Glomerular visceral epithelial cell (primary cell): ENCODE results near the gene GSTP1.
"Not testable (repeated sequence)": the region's sequence is repeated elsewhere in the genome, so short reads cannot be mapped to it uniquely, and the experiment has no call there.

Experiments used
- DNase-seq: peaks from one replicate; pipeline ENCODE4 v3.0.0-alpha.2; 2016; ENCODE audit errors: extremely low spot score

The GSTP1 gene

DNA sequence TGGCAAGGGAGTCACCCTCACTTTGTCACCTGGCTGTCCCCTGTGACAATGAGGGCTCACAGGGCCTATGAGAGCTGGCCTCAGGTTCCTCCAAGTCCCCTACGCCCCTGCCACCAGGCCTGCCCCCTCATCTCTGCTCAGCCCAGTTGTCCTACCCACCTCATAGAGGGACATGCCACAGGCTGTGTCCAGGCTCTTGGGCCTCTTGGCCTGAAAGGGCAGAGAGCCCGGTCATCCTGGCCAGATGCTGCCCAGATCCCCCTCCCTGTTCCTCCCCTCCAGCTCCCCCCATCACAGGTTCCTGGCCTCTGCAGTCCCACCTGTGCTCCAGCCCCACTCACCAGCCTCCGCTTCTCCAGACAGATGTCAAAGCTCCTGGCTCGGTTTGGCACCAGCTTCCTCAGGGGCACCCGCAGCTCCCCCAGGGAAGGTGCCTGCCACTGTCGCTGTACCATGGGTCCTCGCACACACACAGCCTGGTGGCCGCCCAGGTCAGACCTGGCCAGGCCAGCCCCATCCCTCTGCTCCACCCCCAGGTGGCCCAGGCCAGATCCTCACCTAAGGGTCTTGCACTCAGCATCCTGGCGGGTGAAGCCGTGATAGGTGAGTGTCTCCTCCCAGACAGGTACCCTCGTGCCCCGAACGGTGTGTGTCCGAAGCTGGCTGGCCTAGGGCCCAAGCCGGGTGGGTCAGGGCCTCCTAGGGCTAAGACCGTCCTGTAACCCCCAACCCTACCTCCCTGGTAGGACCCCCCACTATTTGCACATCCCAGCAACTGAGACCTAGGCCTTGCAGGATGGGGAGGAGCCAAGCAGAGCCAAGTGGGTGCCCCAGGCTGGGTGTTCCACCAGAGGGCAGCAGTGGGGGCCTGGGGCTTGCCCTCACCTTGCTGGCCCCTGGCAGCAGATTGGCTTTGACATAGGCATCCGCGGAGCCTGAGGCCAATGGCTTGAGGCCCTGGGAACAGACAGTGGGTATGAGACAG is 31.4 kb downstream of the GSTP1 start:
- peak; percentile 45 for DNase-seq

DNA sequence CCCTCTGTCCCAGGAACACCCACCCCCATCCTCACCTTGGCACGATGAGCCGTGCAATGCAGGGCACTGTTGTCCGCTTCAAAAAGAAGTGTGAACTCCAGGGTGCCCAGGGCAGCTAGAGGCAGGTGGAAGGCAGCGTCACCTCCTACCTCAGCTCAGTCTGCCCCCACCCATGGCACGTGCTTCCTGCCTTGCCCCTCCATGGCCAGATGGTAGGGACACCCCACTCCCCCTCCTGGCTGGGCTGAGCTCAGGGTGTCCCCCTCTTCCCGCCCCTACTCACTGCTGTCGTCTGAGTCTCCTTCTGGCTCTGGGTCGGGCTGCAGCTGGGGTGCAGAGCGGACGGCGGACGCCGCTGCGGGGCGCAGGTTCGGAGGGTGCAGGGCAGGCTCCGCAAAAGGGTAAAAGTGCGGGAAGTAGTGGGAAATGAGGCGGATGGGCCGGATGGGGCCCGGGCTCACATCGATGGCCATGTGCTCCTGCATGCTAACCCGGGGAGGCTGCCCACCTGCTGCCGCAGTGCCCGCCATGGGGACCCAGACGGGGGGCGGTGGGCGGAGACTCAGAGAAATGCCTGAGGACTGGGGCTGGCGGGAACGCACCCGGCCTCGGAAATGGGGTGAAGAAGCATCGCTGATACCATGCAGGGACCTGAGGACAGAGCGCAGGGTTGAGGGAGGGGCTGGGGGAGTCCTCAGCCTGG is 32.3 kb downstream of the GSTP1 start:
- DNase-seq, result no peak

DNA sequence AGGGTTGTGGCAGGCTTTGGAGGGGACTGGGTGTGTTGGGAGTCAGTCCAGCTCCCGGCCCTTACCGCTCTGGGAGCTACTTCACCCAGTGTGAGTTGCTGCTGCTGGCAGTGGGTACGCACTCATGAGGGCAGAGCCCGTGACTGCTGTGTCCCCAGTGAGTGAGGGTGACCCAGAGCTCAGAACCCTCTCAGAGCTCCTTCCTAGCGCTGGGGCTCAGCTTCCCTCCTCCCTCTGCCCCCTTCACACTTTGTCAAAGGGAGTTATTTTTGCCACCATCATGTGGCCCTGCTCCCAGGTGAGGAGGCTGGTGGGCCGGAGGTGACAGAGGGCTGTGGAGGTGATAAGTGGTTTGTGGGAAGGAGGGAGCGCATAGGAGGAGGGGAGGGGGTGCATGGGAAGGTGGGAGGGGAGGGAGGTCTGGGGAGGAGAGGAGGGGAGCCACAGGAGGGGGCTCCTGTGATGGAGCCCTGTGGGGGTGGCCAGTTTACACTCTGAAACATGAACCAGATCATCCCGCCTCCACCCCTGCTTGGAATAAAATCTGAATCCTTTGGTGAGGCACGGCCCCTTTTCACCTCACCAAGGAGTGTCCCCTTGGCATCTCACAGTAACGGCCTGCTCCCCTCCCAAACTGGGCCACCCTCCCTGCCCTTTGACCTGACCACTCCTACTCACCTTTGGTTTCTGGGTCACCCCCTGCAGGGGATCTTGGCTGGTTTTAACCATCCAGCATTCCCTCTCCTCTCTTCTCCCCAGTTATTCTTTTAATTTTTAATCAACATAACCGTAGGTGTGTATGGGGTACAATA is 33.0 kb downstream of the GSTP1 start:
- no peak for DNase-seq

DNA sequence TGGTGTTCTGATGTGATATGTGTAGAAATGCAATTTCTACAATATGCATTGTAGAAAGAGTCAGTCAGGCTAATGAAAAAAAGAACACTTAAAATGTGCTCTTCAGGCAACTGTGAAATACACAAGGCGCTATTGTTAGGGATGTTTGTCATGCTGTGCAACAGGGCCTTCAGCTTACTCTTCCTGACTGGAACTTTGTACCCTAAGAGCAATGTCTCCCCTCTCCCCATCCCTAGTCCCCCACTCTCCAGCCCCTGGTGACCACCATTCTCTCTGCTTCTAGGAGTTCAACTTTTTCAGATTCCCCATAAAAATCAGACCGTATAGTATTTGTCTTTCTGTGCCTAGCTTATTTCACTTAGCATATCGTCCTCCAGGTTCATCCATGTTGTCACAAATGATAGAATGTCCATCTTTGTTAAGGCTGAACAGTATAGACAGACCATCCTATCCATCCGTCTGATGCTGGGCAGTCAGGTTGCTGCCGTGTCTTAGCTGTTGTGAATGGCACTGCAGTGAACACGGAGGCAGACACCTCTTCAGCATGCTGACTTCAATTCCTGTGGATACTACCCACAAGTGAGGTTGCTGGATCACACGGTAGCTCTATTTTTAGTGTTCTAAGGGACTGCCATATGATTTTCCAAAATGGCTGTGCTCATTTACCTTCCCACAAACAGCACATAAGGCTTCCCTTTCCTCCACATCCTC is 33.8 kb downstream of the GSTP1 start:
- DNase-seq, result no peak

DNA sequence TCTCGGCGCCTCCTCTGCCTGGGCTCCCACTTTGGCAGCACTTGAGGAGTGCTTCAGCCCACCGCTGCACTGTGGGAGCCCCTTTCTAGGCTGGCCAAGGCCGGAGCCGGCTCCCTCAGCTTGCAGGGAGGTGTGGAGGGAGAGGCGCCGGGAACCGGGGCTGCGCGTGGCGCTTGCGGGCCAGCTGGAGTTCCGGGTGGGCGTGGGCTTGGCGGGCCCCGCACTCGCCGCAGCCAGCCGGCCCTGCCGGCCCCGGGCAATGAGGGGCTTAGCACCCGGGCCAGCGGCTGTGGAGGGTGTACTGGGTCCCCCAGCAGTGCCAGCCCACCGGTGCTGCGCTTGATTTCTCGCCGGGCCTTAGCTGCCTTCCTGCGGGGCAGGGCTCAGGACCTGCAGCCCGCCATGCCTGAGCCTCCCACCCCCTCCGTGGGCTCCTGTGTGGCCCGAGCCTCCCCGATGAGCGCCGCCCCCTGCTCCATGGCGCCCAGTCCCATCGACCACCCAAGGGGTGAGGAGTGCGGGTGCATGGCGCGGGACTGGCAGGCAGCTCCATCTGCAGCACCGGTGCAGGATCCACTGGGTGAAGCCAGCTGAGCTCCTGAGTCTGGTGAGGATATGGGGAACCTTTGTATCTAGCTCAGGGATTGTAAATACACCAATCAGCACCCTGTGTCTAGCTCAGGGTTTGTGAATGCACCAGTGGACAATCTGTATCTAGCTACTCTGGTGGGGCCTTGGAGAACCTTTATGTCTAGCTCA is 35.5 kb downstream of the GSTP1 start:
- not testable (repeated sequence) for DNase-seq

DNA sequence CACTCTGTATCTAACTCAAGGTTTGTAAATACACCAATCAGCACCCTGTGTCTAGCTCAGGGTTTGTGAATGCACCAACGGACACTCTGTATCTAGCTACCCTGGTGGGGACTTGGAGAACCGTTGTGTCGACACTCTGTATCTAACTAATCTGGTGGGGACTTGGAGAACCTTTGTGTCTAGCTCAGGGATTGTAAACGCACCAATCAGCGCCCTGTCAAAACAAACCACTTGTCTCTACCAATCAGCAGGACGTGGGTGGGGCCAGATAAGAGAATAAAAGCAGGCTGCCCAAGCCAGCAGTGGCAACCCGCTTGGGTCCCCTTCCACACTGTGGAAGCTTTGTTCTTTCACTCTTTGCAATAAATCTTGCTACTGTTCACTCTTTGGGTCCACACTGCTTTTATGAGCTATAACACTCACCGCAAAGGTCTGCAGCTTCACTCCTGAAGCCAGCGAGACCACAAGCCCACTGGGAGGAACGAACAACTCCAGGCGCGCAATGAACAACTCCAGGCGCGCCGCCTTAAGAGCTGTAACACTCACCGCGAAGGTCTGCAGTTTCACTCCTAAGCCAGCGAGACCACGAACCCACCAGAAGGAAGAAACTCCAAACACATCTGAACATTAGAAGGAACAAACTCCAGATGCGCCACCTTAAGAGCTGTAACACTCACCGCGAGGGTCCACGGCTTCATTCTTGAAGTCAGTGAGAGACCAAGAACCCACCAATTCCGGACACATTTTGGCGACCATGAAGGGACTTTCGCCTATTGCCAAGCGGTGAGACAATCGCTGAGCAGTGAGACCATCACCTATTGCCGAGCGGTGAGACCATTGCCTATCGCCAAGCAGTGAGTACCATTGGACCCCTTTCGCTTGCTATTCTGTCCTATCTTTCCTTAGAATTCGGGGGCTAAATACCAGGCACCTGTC is 36.3 kb downstream of the GSTP1 start:
- not testable (repeated sequence) for DNase-seq

DNA sequence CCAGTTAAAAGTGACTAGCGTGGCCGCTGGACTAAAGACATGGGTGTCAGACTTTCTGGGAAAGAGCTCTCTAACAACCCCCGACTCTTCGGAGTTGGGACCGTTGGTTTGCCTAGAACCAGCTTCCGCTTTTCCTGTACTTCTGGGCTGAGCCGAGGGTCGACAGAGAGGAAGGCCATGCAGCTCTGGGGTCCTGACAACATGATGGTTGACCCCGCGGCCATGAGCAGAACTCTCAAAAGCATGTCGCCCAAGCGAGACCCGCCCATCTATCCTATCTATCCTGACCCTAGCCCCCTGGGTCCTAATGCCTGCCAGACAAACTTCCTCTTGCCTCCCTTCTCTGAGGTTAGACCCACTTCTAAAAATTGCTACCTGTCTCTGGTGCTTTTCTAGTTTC is 37.0 kb downstream of the GSTP1 start:
- not testable (repeated sequence) for DNase-seq

DNA sequence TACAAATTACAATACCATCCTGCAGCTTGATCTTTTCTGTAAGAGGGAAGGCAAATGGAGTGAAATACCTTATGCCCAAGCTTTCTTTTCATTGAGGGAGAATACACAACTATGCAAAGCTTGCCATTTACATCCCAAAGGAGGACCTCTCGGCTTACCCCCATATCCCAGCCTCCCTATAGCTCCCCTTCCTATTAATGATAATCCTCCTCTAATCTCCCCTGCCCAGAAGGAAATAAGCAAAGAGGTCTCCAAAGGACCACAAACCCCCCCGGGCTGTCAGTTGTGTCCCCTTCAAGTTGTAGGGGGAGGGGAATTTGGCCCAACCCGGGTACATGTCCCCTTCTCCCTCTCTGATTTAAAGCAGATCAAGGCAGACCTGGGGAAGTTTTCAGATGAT is 38.3 kb downstream of the GSTP1 start:
- DNase-seq, result not testable (repeated sequence)

DNA sequence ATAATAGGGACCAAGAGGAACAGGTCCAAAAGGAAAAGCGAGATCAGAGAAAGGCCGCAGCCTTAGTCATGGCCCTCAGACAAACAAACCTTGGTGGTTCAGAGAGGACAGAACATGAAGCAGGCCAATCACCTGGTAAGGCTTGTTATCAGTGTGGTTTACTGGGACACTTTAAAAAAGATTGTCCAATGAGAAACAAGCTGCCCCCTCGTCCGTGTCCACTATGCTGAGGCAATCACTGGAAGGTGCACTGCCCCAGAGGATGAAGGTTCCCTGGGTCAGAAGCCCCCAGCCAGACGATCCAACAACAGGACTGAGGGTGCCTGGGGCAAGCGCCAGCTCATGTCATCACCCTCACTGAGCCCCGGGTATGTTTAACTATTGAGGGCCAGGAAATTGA is 39.3 kb downstream of the GSTP1 start:
- DNase-seq, result not testable (repeated sequence)

DNA sequence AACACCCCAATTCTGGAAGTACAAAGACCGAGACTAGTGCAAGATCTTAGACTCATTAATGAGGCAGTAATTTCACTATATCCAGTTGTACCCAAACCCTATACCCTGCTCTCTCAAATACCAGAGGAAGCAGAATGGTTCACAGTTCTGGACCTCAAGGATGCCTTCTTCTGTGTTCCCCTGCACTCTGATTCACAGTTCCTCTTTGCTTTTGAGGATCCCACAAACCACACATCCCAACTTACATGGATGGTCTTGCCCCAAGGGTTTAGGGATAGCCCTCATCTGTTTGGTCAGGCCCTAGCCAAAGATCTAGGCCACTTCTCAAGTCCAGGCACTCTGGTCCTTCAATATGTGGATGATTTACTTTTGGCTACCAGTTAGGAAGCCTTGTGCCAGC is 40.2 kb downstream of the GSTP1 start:
- not testable (repeated sequence) for DNase-seq

DNA sequence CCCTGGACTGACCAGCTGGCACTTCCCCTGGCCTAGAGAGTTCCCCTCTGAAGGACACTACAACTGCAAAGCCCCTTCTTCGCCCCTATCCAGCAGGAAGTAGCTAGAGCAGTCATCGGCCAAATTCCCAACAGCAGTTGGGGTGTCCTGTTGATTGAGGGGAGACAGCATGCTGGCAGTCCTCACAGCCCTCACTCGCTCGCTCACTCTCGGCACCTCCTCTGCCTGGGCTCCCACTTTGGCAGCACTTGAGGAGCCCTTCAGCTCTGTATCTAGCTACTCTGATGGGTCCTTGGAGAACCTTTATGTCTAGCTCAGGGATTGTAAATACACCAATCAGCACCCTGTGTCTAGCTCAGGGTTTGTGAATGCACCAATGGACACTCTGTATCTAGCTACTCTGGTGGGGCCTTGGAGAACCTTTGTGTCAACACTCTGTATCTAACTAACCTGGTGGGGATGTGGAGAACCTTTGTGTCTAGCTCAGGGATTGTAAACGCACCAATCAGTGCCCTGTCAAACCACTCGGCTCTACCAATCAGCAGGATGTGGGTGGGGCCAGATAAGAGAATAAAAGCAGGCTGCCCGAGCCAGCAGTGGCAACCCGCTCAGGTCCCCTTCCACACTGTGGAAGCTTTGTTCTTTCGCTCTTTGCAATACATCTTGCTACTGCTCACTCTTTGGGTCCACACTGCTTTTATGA is 42.7 kb downstream of the GSTP1 start:
- not testable (repeated sequence) for DNase-seq

DNA sequence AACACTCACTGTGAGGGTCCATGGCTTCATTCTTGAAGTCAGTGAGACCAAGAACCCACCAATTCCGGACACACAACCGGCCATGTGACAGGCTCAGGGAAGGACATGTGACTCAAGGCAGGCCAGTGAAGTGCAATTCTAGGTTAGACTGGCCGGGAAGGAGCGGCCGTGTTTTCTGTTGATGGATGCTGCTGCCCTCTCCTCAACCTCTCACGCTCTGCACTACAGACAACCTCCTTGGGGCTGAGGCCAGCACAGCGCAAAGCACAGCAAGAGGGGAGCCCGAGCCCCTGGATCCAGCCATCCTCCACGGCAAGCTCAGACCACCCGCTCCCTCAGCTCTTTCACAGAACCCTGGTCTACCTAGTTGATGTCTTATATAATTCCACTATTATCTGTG is 43.4 kb downstream of the GSTP1 start:
- DNase-seq, result no peak

DNA sequence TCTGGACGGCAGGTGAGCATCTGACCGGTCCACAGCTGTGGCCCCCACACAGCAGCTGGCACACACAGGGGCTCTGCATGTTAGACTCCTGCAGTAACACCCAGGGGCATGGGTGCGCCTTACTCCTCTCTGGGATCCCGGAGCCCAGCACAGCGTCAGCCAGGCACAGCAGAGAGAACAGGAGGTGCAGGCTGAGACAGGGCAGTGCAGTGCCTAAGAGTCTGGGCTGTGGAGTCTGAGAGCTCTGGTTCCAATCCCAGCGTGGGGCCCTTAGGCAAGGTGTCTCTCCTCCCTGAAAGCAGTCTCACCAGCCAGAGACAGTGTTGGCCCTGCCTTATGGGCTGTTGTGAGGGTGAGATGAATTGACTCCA is 43.8 kb downstream of the GSTP1 start:
- DNase-seq, result no peak

DNA sequence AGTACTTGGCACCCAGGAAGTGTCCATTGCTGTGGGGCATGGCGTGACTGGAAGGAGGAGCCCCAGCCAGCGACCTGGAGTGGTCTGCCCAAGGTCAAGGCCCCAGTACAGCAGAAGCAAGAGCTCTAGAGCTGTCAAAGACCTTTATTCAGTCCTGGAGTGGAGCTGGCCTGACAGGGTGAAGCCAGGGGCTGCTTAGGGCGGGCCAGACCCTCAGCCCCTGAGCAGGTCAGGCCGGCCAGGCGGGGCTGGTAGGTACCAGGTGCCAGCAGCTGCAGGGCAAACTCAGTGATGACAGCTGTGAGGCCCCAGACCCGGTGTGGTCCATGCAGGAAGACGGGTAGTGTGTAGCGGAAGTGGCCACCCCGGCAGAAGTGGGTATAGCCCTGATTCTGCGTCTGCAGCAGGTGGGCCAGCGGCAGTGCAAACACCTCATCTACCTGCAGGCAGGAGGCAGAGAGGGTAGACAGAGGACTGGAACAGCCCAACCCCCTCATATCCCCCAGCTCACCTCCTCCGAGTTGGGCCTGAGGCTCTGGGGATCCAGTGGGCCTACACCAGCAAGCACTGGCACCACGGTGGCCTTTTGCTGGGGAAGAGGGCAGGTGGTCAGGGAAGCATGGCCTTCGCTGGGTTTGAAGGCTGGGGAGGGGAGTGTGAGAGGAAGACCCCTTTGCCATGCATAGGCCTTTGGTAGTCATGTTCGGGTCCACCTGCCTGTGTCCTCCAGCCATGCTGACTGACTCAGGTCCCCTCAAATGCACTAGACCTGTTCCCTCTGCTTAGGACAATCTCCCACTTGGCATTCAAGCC is 44.4 kb downstream of the GSTP1 start:
- no peak for DNase-seq

DNA sequence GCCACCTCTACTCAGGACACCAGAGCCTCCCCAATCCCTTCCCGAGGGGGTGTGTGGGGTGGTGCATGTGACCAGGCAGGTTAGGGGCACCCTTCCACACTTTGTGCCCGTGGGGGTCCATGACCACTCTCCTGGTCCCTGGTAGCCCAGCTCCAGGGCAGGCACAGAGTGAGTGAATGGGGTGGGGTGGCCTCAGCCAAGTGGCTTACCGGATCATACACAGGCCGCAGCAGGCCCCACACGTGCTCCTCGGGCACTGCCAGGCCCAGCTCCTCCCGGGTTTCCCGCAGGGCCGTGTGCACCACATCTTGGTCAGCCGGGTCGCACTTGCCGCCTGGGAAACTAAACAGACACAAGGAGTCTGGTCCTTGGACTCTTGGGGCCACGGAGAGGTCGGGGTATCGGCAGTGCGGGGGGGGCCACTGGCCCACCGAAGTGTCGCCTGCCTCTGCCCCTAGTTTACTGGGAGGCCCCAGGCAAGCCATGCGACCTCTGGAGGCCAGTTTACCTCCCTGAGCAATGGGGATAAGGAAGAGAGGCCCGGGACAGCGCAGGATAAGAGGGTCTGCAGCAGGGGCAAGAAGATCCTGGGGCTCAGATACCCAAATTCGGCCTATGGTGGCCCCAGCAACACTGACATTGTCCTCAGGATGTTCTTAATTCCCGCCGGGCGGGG is 45.2 kb downstream of the GSTP1 start:
- no peak for DNase-seq

DNA sequence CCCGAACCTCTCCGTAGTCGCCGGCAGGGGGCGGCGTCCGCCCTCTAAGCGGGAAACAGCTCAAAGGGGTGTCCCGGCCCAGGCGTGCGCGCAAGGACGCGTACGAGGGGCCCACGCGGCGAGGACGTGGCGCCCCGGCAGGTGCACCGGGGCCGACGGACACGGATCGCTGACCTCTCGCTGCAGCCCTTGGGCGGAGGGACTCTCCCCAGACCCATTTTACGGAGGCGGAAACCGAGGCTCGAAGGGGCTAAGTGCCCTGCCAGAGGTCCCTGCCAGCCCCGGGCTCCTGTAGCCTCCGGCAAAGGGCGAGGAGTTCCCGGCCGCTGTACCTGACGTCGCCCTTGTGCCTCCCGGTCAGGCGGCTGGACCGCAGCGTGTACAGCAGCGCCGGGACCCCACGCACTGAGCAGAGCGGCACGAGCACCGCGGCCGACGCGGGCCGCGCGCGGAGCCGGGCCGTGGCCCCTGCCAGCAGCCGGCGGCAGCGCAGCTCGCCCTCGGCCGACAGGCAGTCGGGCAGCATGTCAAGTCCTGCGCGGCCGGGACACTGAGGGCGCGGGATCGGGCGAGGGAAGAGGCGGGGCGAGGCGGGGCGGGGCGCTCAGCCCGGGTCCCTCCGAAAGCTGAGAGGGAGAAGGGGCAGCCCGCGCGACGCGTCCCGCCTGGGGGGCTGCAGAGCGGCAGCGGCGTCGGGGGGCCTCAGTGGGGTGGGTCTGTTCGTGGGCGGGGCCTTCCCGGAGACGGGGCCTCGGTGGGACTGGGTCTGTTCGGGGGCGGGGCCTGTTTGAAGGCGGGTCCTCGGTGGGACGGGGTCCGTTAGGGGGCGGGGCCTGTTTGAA is 46.0 kb downstream of the GSTP1 start, which contains the start of gene NUDT8:
Gene NUDT8, minus strand, starts transcription at position 552 of the 842 bp plus-strand sequence. Its CDS starts 26 bp downstream, at position 526.
- peak; percentile 82 for DNase-seq
